ENCODE measurements around the gene MCM6. TPM values are rescaled to one million over a fixed set of nuclear protein-coding genes. Genes with fewer than 3 reads are reported as not detected.

Gene MCM6
- total RNA-seq, 1 experiment from 2014 or later, result 39.9 TPM

DNA sequence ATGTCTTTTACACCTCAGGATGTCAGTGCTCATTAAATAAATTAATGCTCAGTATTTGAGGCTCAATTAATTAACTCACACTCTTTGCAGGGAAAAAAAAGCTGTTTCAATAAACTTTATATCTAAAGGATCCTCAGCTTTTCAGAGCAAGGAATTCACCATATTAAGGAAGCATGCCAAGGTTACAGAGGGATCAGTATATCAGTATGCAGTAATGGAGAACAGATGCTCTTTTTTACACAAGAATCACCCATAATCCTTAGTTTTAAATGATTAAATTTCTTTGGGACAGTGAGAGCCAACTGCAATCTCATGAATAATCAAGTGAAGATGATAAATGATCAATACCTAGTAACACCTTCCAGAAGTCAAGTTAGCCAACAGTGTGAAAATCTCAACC, 24.4 kb downstream of the MCM6 start:
- no peaks in the 10 kb centered on the region for H3K9me2 ChIP-seq (replicated peaks; ENCODE audit: low read length)
- H3K9me3 ChIP-seq (ENCODE audit: low read length), result no peaks in the 10 kb centered on the region
- TF ChIP-seq, protein P1, sequence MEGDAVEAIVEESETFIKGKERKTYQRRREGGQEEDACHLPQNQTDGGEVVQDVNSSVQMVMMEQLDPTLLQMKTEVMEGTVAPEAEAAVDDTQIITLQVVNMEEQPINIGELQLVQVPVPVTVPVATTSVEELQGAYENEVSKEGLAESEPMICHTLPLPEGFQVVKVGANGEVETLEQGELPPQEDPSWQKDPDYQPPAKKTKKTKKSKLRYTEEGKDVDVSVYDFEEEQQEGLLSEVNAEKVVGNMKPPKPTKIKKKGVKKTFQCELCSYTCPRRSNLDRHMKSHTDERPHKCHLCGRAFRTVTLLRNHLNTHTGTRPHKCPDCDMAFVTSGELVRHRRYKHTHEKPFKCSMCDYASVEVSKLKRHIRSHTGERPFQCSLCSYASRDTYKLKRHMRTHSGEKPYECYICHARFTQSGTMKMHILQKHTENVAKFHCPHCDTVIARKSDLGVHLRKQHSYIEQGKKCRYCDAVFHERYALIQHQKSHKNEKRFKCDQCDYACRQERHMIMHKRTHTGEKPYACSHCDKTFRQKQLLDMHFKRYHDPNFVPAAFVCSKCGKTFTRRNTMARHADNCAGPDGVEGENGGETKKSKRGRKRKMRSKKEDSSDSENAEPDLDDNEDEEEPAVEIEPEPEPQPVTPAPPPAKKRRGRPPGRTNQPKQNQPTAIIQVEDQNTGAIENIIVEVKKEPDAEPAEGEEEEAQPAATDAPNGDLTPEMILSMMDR (conservative IDR thresholded peaks at IDR 0.05; ENCODE audit: low read depth, low read length), result no peak
- TF ChIP-seq EZH2phosphoT487 (IDR thresholded peaks at IDR 0.05; ENCODE audit: borderline replicate concordance, low read length), result no peak
- no peak for TF ChIP-seq EZH2 (IDR thresholded peaks at IDR 0.05; ENCODE audit: low read length, unreplicated experiment)
- peaks cover 57% of the 10 kb centered on the region for H3K36me3 ChIP-seq (ENCODE audit: low read depth, low read length)
- H3K4me1 ChIP-seq (ENCODE audit: insufficient read depth, low read length), result no peaks in the 10 kb centered on the region
- ChIA-PET POLR2A (ENCODE audit: unreplicated experiment) (no interaction called here), CTCF (no interaction called here)
- H3K9ac ChIP-seq (ENCODE audit: low read length), result no peak overlapping the region
- no peak overlapping the region for H3K27ac ChIP-seq (ENCODE audit: low read length)
- no peaks in the 10 kb centered on the region for H3F3A ChIP-seq (ENCODE audit: low read length, unreplicated experiment)
- H3K4me2 ChIP-seq (ENCODE audit: low read length), result no peak overlapping the region
- ATAC-seq, result no peak
- no peak for DNase-seq
- no peak overlapping the region for H2AFZ ChIP-seq (ENCODE audit: low read length)
- intact Hi-C loops (cut with micrococcal nuclease), result no loop called here
- no peak overlapping the region for H3K4me3 ChIP-seq (ENCODE audit: low read length)
- no peaks in the 10 kb centered on the region for H4K20me1 ChIP-seq (ENCODE audit: low read length)
- no peaks in the 10 kb centered on the region for H3K79me2 ChIP-seq (ENCODE audit: low read length)
- BruUV-seq (replicated peaks), result no TSS peak
- H3K27me3 ChIP-seq (ENCODE audit: low read length), result no peaks in the 10 kb centered on the region

DNA sequence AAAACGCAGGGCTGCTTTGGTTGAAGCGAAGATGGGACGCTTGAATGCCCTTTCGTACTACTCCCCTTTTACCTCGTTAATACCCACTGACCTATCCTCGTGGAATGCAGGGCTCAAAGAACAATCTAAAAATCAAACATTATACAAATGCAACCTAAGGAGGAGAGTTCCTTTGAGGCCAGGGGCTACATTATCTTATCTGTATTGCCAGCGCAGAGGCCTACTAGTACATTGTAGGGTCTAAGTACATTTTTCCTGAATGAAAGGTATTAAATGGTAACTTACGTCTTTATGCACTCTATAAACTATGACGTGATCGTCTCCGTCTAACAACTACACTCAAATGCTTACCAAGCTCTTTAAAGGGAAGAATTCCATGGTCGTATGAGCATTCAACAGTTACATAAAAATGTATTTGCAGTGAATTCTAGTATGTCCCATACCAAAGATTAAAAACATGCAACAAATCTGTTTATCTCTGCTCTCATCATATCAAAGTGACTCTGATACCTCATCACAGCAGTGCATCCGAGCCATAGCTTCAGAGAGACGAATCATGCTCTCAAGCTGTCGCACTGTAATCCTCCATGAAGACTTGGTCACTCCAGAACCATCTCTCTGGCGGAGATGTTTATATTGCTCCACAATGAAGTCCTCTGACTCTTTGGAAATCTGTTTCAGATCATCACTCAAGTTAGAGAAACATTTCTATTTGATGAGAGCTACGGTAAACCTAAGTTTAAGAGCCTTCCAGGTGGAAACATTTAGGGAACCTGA, 25.2 kb downstream of the MCM6 start:
- no peaks in the 10 kb centered on the region for H3F3A ChIP-seq (ENCODE audit: low read length, unreplicated experiment)
- H3K27me3 ChIP-seq (ENCODE audit: low read length), result no peaks in the 10 kb centered on the region
- no peaks in the 10 kb centered on the region for H3K9me2 ChIP-seq (replicated peaks; ENCODE audit: low read length)
- CTCF ChIA-PET, result no interaction called here
- POLR2A ChIA-PET (ENCODE audit: unreplicated experiment), result no interaction called here
- no peaks in the 10 kb centered on the region for H4K20me1 ChIP-seq (ENCODE audit: low read length)
- no peak overlapping the region for H2AFZ ChIP-seq (ENCODE audit: low read length)
- H3K36me3 ChIP-seq (ENCODE audit: low read depth, low read length), result peaks cover 51% of the 10 kb centered on the region
- intact Hi-C loops (cut with micrococcal nuclease), result no loop called here
- no peak overlapping the region for H3K27ac ChIP-seq (ENCODE audit: low read length)
- no peaks in the 10 kb centered on the region for H3K79me2 ChIP-seq (ENCODE audit: low read length)
- ATAC-seq (no peak), DNase-seq (no peak)
- no peak overlapping the region for H3K4me2 ChIP-seq (ENCODE audit: low read length)
- no peak overlapping the region for H3K4me3 ChIP-seq (ENCODE audit: low read length)
- H3K9me3 ChIP-seq (ENCODE audit: low read length), result no peaks in the 10 kb centered on the region
- no TSS peak for BruUV-seq (replicated peaks)
- H3K4me1 ChIP-seq (ENCODE audit: insufficient read depth, low read length), result no peaks in the 10 kb centered on the region
- TF ChIP-seq, protein P1 (conservative IDR thresholded peaks at IDR 0.05; ENCODE audit: low read depth, low read length), result no peak
- no peak for TF ChIP-seq EZH2phosphoT487 (IDR thresholded peaks at IDR 0.05; ENCODE audit: borderline replicate concordance, low read length)
- TF ChIP-seq EZH2 (IDR thresholded peaks at IDR 0.05; ENCODE audit: low read length, unreplicated experiment), result no peak
- H3K9ac ChIP-seq (ENCODE audit: low read length), result no peak overlapping the region

DNA sequence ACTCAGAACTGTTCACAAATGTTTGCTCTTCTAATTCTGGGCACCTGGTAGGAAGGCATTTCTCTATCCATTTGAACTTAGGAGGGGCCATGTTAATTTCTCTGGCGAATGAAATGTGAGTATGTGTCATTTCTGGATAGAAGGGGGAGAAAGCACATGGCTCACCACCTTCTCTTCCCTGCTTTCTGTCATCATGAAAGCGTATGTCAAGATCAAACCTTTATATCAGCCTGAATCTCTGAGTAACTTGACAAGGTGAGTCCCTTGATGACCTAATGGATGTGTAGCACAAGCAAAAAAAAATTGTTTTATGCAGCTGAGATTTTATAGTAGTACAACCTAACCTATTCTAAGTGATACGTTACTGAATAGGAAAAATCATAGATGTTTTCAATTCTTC, 27.2 kb downstream of the MCM6 start:
- DNase-seq (no peak), ATAC-seq (no peak)
- H2AFZ ChIP-seq (ENCODE audit: low read length), result no peak overlapping the region
- peaks cover 49% of the 10 kb centered on the region for H3K36me3 ChIP-seq (ENCODE audit: low read depth, low read length)
- H3K9ac ChIP-seq (ENCODE audit: low read length), result no peak overlapping the region
- H3K27me3 ChIP-seq (ENCODE audit: low read length), result no peaks in the 10 kb centered on the region
- H4K20me1 ChIP-seq (ENCODE audit: low read length), result no peaks in the 10 kb centered on the region
- H3K4me2 ChIP-seq (ENCODE audit: low read length), result no peak overlapping the region
- no peak overlapping the region for H3K27ac ChIP-seq (ENCODE audit: low read length)
- no peaks in the 10 kb centered on the region for H3K79me2 ChIP-seq (ENCODE audit: low read length)
- ChIA-PET CTCF (no interaction called here), POLR2A (ENCODE audit: unreplicated experiment) (no interaction called here)
- TF ChIP-seq EZH2phosphoT487 (IDR thresholded peaks at IDR 0.05; ENCODE audit: borderline replicate concordance, low read length), result no peak
- TF ChIP-seq, protein P1 (conservative IDR thresholded peaks at IDR 0.05; ENCODE audit: low read depth, low read length), result no peak
- no peak for TF ChIP-seq EZH2 (IDR thresholded peaks at IDR 0.05; ENCODE audit: low read length, unreplicated experiment)
- H3K9me3 ChIP-seq (ENCODE audit: low read length), result no peaks in the 10 kb centered on the region
- H3K9me2 ChIP-seq (replicated peaks; ENCODE audit: low read length), result no peaks in the 10 kb centered on the region
- no peak overlapping the region for H3K4me3 ChIP-seq (ENCODE audit: low read length)
- intact Hi-C loops (cut with micrococcal nuclease), result no loop called here
- H3F3A ChIP-seq (ENCODE audit: low read length, unreplicated experiment), result no peaks in the 10 kb centered on the region
- H3K4me1 ChIP-seq (ENCODE audit: insufficient read depth, low read length), result peaks cover 6% of the 10 kb centered on the region; the same call in 1 of the 2 replicates
- no TSS peak for BruUV-seq (replicated peaks)

All from PC-3 (cell line).